NCI-H2171 treated with DMSO at 0.1 percent for 48 hours (cell line): ENCODE results near the gene ADRA2C.

Experiments
- DNase-seq: peaks from one replicate; lab custom pipeline; 2025; lab: John Stamatoyannopoulos, UW

ADRA2C gene

GRCh38 chr4:3733195-3733594, 33.0 kb upstream of the ADRA2C start:
- no peak for DNase-seq

- no peak for DNase-seq
Measured at GRCh38 chr4:3735196-3735595, 31.0 kb upstream of the ADRA2C start.

- no peak for DNase-seq
Measured at GRCh38 chr4:3736290-3736689, 29.9 kb upstream of the ADRA2C start.

- DNase-seq: no peak
Measured at GRCh38 chr4:3736806-3737205, 29.4 kb upstream of the ADRA2C start.

GRCh38 chr4:3739577-3739976, 26.6 kb upstream of the ADRA2C start:
- DNase-seq: no peak

GRCh38 chr4:3740256-3740655, 25.9 kb upstream of the ADRA2C start:
- no peak for DNase-seq

GRCh38 chr4:3741217-3742011, 24.8 kb upstream of the ADRA2C start:
- no peak for DNase-seq

GRCh38 chr4:3742610-3743009, 23.6 kb upstream of the ADRA2C start:
- DNase-seq: no peak

- no peak for DNase-seq
Measured at GRCh38 chr4:3744232-3744631, 22.0 kb upstream of the ADRA2C start.

GRCh38 chr4:3744901-3745300, 21.3 kb upstream of the ADRA2C start:
- no peak for DNase-seq

GRCh38 chr4:3745886-3746656, 20.1 kb upstream of the ADRA2C start:
- no peak for DNase-seq

- no peak for DNase-seq
Measured at GRCh38 chr4:3746701-3747580, 19.2 kb upstream of the ADRA2C start.

- DNase-seq: no peak
Measured at GRCh38 chr4:3747581-3747904, 18.6 kb upstream of the ADRA2C start.

- no peak for DNase-seq
Measured at GRCh38 chr4:3748136-3748898, 17.9 kb upstream of the ADRA2C start.

GRCh38 chr4:3749081-3749480, 17.1 kb upstream of the ADRA2C start:
- DNase-seq: no peak

- DNase-seq: no peak
Measured at GRCh38 chr4:3750334-3750733, 15.9 kb upstream of the ADRA2C start.

- no peak for DNase-seq
Measured at GRCh38 chr4:3752022-3752421, 14.2 kb upstream of the ADRA2C start.

GRCh38 chr4:3753726-3754412, 12.3 kb upstream of the ADRA2C start:
- DNase-seq: no peak

- DNase-seq: no peak
Measured at GRCh38 chr4:3756343-3757059, 9.7 kb upstream of the ADRA2C start.

GRCh38 chr4:3759236-3759635, 6.9 kb upstream of the ADRA2C start:
- no peak for DNase-seq

GRCh38 chr4:3760346-3760745, 5.8 kb upstream of the ADRA2C start:
- no peak for DNase-seq
